Naive thymus-derived CD4-positive, alpha-beta T cell (primary cell): ENCODE data around the gene RAC2. TPM values are rescaled to one million over a fixed set of nuclear protein-coding genes. Genes with fewer than 3 reads are reported as not detected.
A peak's percentile ranks its signal among the peaks of the same experiment; 100 is the strongest.
"Not testable (repeated sequence)": the region's sequence is repeated elsewhere in the genome, so short reads cannot be mapped to it uniquely, and the experiment has no call there.

Source experiments
- ATAC-seq: fragments of 150-1000 bp; cut with Tn5 transposase; 2 replicates; pipeline ENCODE4 v1.10.0; 2021; ENCODE audit warnings: mild to moderate bottlenecking, moderate library complexity
- CTCF ChIA-PET: fragments of 350-600 bp; sonication (Branson Sonifier 250); formaldehyde crosslinking; loops from one replicate; lab custom pipeline; 2021; ENCODE audit warnings: antibody characterized with exemption; lab: Charles Lee
- POLR2A ChIA-PET: fragments of 350-600 bp; sonication (Branson Sonifier 250); formaldehyde crosslinking; loops from one replicate; lab custom pipeline; 2021; ENCODE audit warnings: antibody characterized with exemption, inconsistent platforms; lab: Charles Lee
- DNase-seq, 9 donors: peaks; one replicate each; pipeline versions ENCODE4 v3.0.0 to v3.0.0-alpha.2; 2020 to 2022; ENCODE audit warnings: mixed read lengths in 1 of 9
- H3K27ac ChIP-seq: one replicate; pipeline ENCODE4 v1.7.0; 2013; ENCODE audit warnings: mild to moderate bottlenecking, low read depth, low read length, moderate library complexity
- H3K27me3 ChIP-seq, 2 donors: one replicate each; pipeline ENCODE4 v1.7.0; 2013; ENCODE audit warnings: low read length in 2 of 2, mild to moderate bottlenecking in 2 of 2, moderate library complexity in 2 of 2; ENCODE audit not compliant: control insufficient read depth in 2 of 2, insufficient read depth in 2 of 2
- H3K36me3 ChIP-seq, 3 experiments: 1 replicate in 2 of 3; 2 replicates in 1 of 3; pipeline ENCODE4 v1.7.0; 2013; ENCODE audit warnings: low read length in 3 of 3, mild to moderate bottlenecking in 3 of 3, moderate library complexity in 1 of 3; ENCODE audit not compliant: insufficient read depth in 3 of 3, control insufficient read depth in 2 of 3
- H3K4me1 ChIP-seq, 2 donors: one replicate each; pipeline ENCODE4 v1.7.0; 2013; ENCODE audit warnings: low read length in 2 of 2, mild to moderate bottlenecking in 2 of 2, moderate library complexity in 1 of 2; ENCODE audit not compliant: control insufficient read depth in 2 of 2, insufficient read depth in 2 of 2
- H3K4me3 ChIP-seq: 2 replicates; pipeline ENCODE4 v1.7.0; 2013; ENCODE audit warnings: mild to moderate bottlenecking, low read length
- H3K9me3 ChIP-seq, 3 experiments: 1 replicate in 2 of 3; 2 replicates in 1 of 3; pipeline ENCODE4 v1.7.0; 2013; ENCODE audit warnings: low read length in 3 of 3; ENCODE audit not compliant: control insufficient read depth in 2 of 3
- H3K27ac Mint-ChIP-seq, 9 donors: one replicate each; pipeline ENCODE4 v1.8.0; 2020 to 2022; ENCODE audit warnings: mixed read lengths in 9 of 9, mild to moderate bottlenecking in 8 of 9, moderate library complexity in 5 of 9, inconsistent platforms in 2 of 9
- H3K27me3 Mint-ChIP-seq, 5 donors: one replicate each; pipeline ENCODE4 v1.8.0; 2021 to 2022; ENCODE audit warnings: mixed read lengths in 5 of 5, mild to moderate bottlenecking in 1 of 5
- H3K36me3 Mint-ChIP-seq, 5 donors: one replicate each; pipeline ENCODE4 v1.8.0; 2020 to 2022; ENCODE audit warnings: mixed read lengths in 5 of 5, mild to moderate bottlenecking in 3 of 5, inconsistent platforms in 1 of 5
- H3K4me1 Mint-ChIP-seq, 7 donors: one replicate each; pipeline ENCODE4 v1.8.0; 2020 to 2022; ENCODE audit warnings: mixed read lengths in 7 of 7, mild to moderate bottlenecking in 3 of 7, inconsistent platforms in 1 of 7
- H3K4me3 Mint-ChIP-seq, 10 donors: one replicate each; pipeline ENCODE4 v1.8.0; 2020 to 2022; ENCODE audit warnings: mild to moderate bottlenecking in 10 of 10, mixed read lengths in 10 of 10, moderate library complexity in 6 of 10, inconsistent platforms in 2 of 10
- H3K9me3 Mint-ChIP-seq, 11 donors: one replicate each; pipeline ENCODE4 v1.8.0; 2020 to 2022; ENCODE audit warnings: mixed read lengths in 11 of 11, mild to moderate bottlenecking in 4 of 11, inconsistent platforms in 1 of 11, moderate library complexity in 1 of 11
- intact Hi-C, 2 donors: fragments of 100-400 bp; cut with micrococcal nuclease; formaldehyde crosslinking; loops; one replicate each; pipeline ENCODE4 v1.15.1; 2023
- polyA plus RNA-seq, 2 donors: library from polyadenylated mRNA; unstranded; fragments of 300-500 nt; fragmentation: Illumina TruSeq; gene quantifications; one replicate each; pipeline ENCODE4 v1.2.3, GENCODE V29; 2021
- total RNA-seq, 6 experiments: library from RNA in 5 of 6; stranded (reverse) in 5 of 6; gene quantifications; 1 replicate in 5 of 6; 2 replicates in 1 of 6; pipeline ENCODE4 v1.2.3 and lab custom pipeline; 2021 to 2026

Gene RAC2
- total and polyA plus RNA-seq, 7 experiments from 2014 or later, result 263 to 886 (median 468) TPM

GRCh38 chr22:37233751-37234631 lies 10.1 kb downstream of the RAC2 start:
- Histone ChIP-seq H3K4me3 (peak overlapping the region; percentile 1), H3K4me1 (peaks cover 91 to 94% of the 10 kb centered on the region in 2 donors), H3K27ac (peak overlapping the region; percentile 86), H3K9me3 (no peaks in the 10 kb centered on the region), H3K27me3 (no peaks in the 10 kb centered on the region), H3K36me3 (peaks cover 12 to 58% (median 22%) of the 10 kb centered on the region in 3 experiments)
- intact Hi-C loops, result loop anchor here (5.0 to 10.0 kb wide), 2 partner anchors 33 to 849 kb away; partner anchors contain the start of gene MYH9 (in 1 of the 2)
- no peak for ATAC-seq
- no peaks in the 10 kb centered on the region for H3K27me3 Mint-ChIP-seq
- H3K4me3 Mint-ChIP-seq, result peak overlapping the region; percentile 76 to 99 (median 84)
- ChIA-PET CTCF (interaction anchor here (0.5 to 1.3 kb wide), 4 partner anchors 8 to 76 kb away, joined by 3 to 6 read pairs (median 4); no protein-coding TSS in a partner anchor), POLR2A (interaction anchor here (0.8 to 8.7 kb wide), 5 partner anchors 8 to 374 kb away, joined by 3 to 297 read pairs (median 5); partner anchors contain the start of genes CYTH4, GGA1, RAC2 and SSTR3)
- H3K36me3 Mint-ChIP-seq, result peaks cover 5 to 78% (median 35%) of the 10 kb centered on the region in 5 donors
- H3K4me1 Mint-ChIP-seq, result peaks cover 84 to 100% (median 98%) of the 10 kb centered on the region in 7 donors
- DNase-seq, result peak in 1 of 9 donors; percentile 30
- peak overlapping the region; percentile 86 to 100 (median 98) for H3K27ac Mint-ChIP-seq
- peaks cover 0 to 1% (median 0%) of the 10 kb centered on the region in 11 donors for H3K9me3 Mint-ChIP-seq

DNA sequence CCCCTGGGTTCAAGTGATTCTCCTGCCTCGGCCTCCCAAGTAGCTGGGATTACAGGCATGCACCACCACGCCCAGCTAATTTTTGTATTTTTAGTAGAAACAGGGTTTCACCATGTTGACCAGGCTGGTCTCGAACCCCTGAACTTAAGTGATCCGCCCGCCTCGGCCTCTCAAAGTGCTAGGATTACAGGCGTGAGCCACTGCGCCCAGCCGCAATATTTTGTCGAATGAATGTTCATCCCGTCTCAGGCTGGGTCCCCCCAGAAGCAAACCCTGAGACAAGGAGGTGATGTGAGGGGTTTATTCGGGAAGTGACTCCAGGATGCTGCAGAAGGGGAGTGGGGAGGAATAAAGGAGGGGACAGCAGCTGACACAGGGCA lies 10.7 kb downstream of the RAC2 start:
- peaks cover 5 to 81% (median 38%) of the 10 kb centered on the region in 5 donors for H3K36me3 Mint-ChIP-seq
- H3K27ac Mint-ChIP-seq, result peak overlapping the region; percentile 86 to 100 (median 98)
- intact Hi-C loops, result loop anchor here (5.0 to 10.0 kb wide), 2 partner anchors 34 to 849 kb away; partner anchors contain the start of gene MYH9 (in 1 of the 2)
- ChIA-PET POLR2A (interaction anchor here (0.8 to 8.7 kb wide), 3 partner anchors 9 to 49 kb away, joined by 3 to 297 read pairs (median 278); partner anchors contain the start of genes CYTH4, RAC2 and SSTR3), CTCF (interaction anchor here (1.0 to 1.3 kb wide), 2 partner anchors 9 to 27 kb away, joined by 4 to 6 read pairs; no protein-coding TSS in a partner anchor)
- peaks cover 87 to 100% (median 98%) of the 10 kb centered on the region in 7 donors for H3K4me1 Mint-ChIP-seq
- H3K27ac ChIP-seq, result peak overlapping the region; percentile 86
- not testable (repeated sequence) for H3K27me3 Mint-ChIP-seq, H3K9me3 Mint-ChIP-seq, H3K4me3 ChIP-seq, H3K27me3 ChIP-seq, ATAC-seq, H3K9me3 ChIP-seq
- peaks cover 12 to 60% (median 22%) of the 10 kb centered on the region in 3 experiments for H3K36me3 ChIP-seq
- peak in 1 of 9 donors; percentile 13 for DNase-seq
- peaks cover 92 to 95% of the 10 kb centered on the region in 2 donors for H3K4me1 ChIP-seq
- peak overlapping the region; percentile 51 to 99 (median 79) for H3K4me3 Mint-ChIP-seq

GRCh38 chr22:37232140-37232998 lies 11.7 kb downstream of the RAC2 start:
- ChIA-PET CTCF (interaction anchor here (0.6 to 4.5 kb wide), 7 partner anchors 8 to 48 kb away, joined by 3 to 64 read pairs (median 5); partner anchors contain the start of gene RAC2), POLR2A (interaction anchor here (0.7 to 8.7 kb wide), 6 partner anchors 10 to 69 kb away, joined by 3 to 297 read pairs (median 42); partner anchors contain the start of genes RAC2 and SSTR3)
- peak overlapping the region; percentile 81 for H3K27ac ChIP-seq
- intact Hi-C loops, result loop anchor here (5.0 to 10.0 kb wide), 2 partner anchors 35 to 848 kb away; partner anchors contain the start of gene MYH9 (in 1 of the 2)
- peaks cover 22 to 68% (median 22%) of the 10 kb centered on the region in 3 experiments for H3K36me3 ChIP-seq
- no peaks in the 10 kb centered on the region for H3K27me3 Mint-ChIP-seq
- peak overlapping the region; percentile 12 for H3K4me3 ChIP-seq
- H3K36me3 Mint-ChIP-seq, result peaks cover 5 to 77% (median 34%) of the 10 kb centered on the region in 5 donors
- ATAC-seq (no peak), DNase-seq (peak in 1 of 9 donors; percentile 36)
- no peaks in the 10 kb centered on the region for H3K27me3 ChIP-seq
- peak overlapping the region; percentile 73 to 99 (median 85) for H3K4me3 Mint-ChIP-seq
- peaks cover 88 to 99% (median 94%) of the 10 kb centered on the region in 7 donors for H3K4me1 Mint-ChIP-seq
- H3K27ac Mint-ChIP-seq, result peak overlapping the region; percentile 96 to 100 (median 99)
- H3K4me1 ChIP-seq, result peaks cover 95 to 97% of the 10 kb centered on the region in 2 donors
- H3K9me3 Mint-ChIP-seq, result peaks cover 0 to 1% (median 0%) of the 10 kb centered on the region in 11 donors
- no peaks in the 10 kb centered on the region for H3K9me3 ChIP-seq

GRCh38 chr22:37231406-37232139 lies 12.5 kb downstream of the RAC2 start:
- Mint-ChIP-seq H3K27me3 (no peaks in the 10 kb centered on the region), H3K27ac (peak overlapping the region; percentile 96 to 100 (median 99)), H3K4me3 (peak overlapping the region; percentile 75 to 99 (median 86)), H3K4me1 (peaks cover 81 to 92% (median 87%) of the 10 kb centered on the region in 7 donors), H3K36me3 (peaks cover 4 to 73% (median 31%) of the 10 kb centered on the region in 5 donors), H3K9me3 (peaks cover 0 to 1% (median 0%) of the 10 kb centered on the region in 11 donors)
- Histone ChIP-seq H3K36me3 (peaks cover 20 to 67% (median 23%) of the 10 kb centered on the region in 3 experiments), H3K4me1 (peaks cover 91 to 92% of the 10 kb centered on the region in 2 donors), H3K27ac (peak overlapping the region; percentile 81), H3K27me3 (no peaks in the 10 kb centered on the region), H3K9me3 (no peaks in the 10 kb centered on the region), H3K4me3 (peak overlapping the region; percentile 42)
- ATAC-seq (peak; percentile 55), DNase-seq (peak in 6 of 9 donors; percentile 68 to 81 (median 72))
- ChIA-PET POLR2A (interaction anchor here (1.0 to 8.7 kb wide), 9 partner anchors 10 to 255 kb away, joined by 3 to 297 read pairs (median 5); partner anchors contain the start of genes MFNG, RAC2 and SSTR3), CTCF (interaction anchor here (0.6 to 4.5 kb wide), 8 partner anchors 9 to 48 kb away, joined by 3 to 64 read pairs (median 12); partner anchors contain the start of gene RAC2)
- intact Hi-C loops, result loop anchor here (5.0 to 10.0 kb wide), 2 partner anchors 36 to 847 kb away; partner anchors contain the start of gene MYH9 (in 1 of the 2)
